ENCODE measurements around the gene PRKCA.

PRKCA gene

GRCh38 chr17:66378296-66378695 is 75.9 kb downstream of the PRKCA start:
- H3K27ac ChIP-seq (ENCODE audit: low read depth, low read length), result no peak overlapping the region

GRCh38 chr17:66379544-66379943 is 77.1 kb downstream of the PRKCA start:
- DNase-seq, result no peak
- Histone ChIP-seq H4K91ac (ENCODE audit: low read depth, low read length) (no peak overlapping the region), H2BK120ac (ENCODE audit: insufficient read depth, low read length, poor library complexity) (no peak overlapping the region), H3K18ac (ENCODE audit: low read length) (no peak overlapping the region), H2AFZ (ENCODE audit: insufficient read depth, low read length, poor library complexity) (no peak overlapping the region), H3K79me2 (ENCODE audit: control insufficient read depth, insufficient read depth, low read length, poor library complexity) (no peaks in the 10 kb centered on the region), H4K8ac (ENCODE audit: low read depth, low read length) (no peak overlapping the region), H3K9me3 (ENCODE audit: insufficient read depth, low read depth, low read length) (no peaks in the 10 kb centered on the region), H4K12ac (ENCODE audit: low read depth, low read length) (no peak overlapping the region), H2AK5ac (ENCODE audit: low read length) (no peak overlapping the region), H3K27ac (ENCODE audit: low read depth, low read length) (no peak overlapping the region), H3K14ac (ENCODE audit: low read length) (no peak overlapping the region), H2BK5ac (ENCODE audit: low read depth, low read length, poor library complexity) (no peak overlapping the region), H3K4ac (ENCODE audit: low read depth, low read length) (no peak overlapping the region), H3K4me1 (ENCODE audit: control insufficient read depth in 1 of 2, insufficient read depth in 2 of 2, low read length in 2 of 2) (no peaks in the 10 kb centered on the region), H3K36me3 (ENCODE audit: control insufficient read depth in 1 of 2, insufficient read depth in 2 of 2, low read length in 2 of 2) (no peaks in the 10 kb centered on the region), H3K79me1 (ENCODE audit: low read length) (no peaks in the 10 kb centered on the region), H3K23ac (ENCODE audit: low read length) (no peak overlapping the region), H3K4me2 (ENCODE audit: low read length) (no peak overlapping the region), H3K4me3 (ENCODE audit: low read depth, low read length) (no peak overlapping the region), H3K27me3 (ENCODE audit: insufficient read depth, low read length) (no peaks in the 10 kb centered on the region), H3K9ac (ENCODE audit: low read length) (no peak overlapping the region), H2BK12ac (ENCODE audit: low read length) (no peak overlapping the region)
- WGBS (ENCODE audit: extremely low coverage, insufficient coverage, insufficient read length), result no CpG with 5 or more reads among the region's 4 CpGs

More at GRCh38 chr17:66378296-66378695, 75.9 kb downstream of the PRKCA start:
- H4K8ac ChIP-seq (ENCODE audit: low read depth, low read length), result no peak overlapping the region
- no peak overlapping the region for H3K4me2 ChIP-seq (ENCODE audit: low read length)
- peaks cover 3 to 4% of the 10 kb centered on the region in 2 experiments for H3K4me1 ChIP-seq (ENCODE audit: control insufficient read depth in 1 of 2, insufficient read depth in 2 of 2, low read length in 2 of 2)
- no peak for DNase-seq
- H2BK12ac ChIP-seq (ENCODE audit: low read length), result no peak overlapping the region
- H2BK5ac ChIP-seq (ENCODE audit: low read depth, low read length, poor library complexity), result no peak overlapping the region
- no peak overlapping the region for H3K4me3 ChIP-seq (ENCODE audit: low read depth, low read length)
- H3K36me3 ChIP-seq (ENCODE audit: control insufficient read depth in 1 of 2, insufficient read depth in 2 of 2, low read length in 2 of 2), result no peaks in the 10 kb centered on the region
- no peak overlapping the region for H2BK120ac ChIP-seq (ENCODE audit: insufficient read depth, low read length, poor library complexity)
- no peak overlapping the region for H2AK5ac ChIP-seq (ENCODE audit: low read length)
- H3K79me1 ChIP-seq (ENCODE audit: low read length), result no peaks in the 10 kb centered on the region
- H3K23ac ChIP-seq (ENCODE audit: low read length), result no peak overlapping the region
- no peaks in the 10 kb centered on the region for H3K27me3 ChIP-seq (ENCODE audit: insufficient read depth, low read length)
- no peak overlapping the region for H3K9ac ChIP-seq (ENCODE audit: low read length)
- H3K9me3 ChIP-seq (ENCODE audit: insufficient read depth, low read depth, low read length), result no peaks in the 10 kb centered on the region
- H3K79me2 ChIP-seq (ENCODE audit: control insufficient read depth, insufficient read depth, low read length, poor library complexity), result no peaks in the 10 kb centered on the region
- H2AFZ ChIP-seq (ENCODE audit: insufficient read depth, low read length, poor library complexity), result no peak overlapping the region
- no peak overlapping the region for H4K12ac ChIP-seq (ENCODE audit: low read depth, low read length)
- H3K18ac ChIP-seq (ENCODE audit: low read length), result no peak overlapping the region
- no CpG with 5 or more reads among the region's 5 CpGs for WGBS (ENCODE audit: extremely low coverage, insufficient coverage, insufficient read length)
- H3K14ac ChIP-seq (ENCODE audit: low read length), result no peak overlapping the region
- H4K91ac ChIP-seq (ENCODE audit: low read depth, low read length), result no peak overlapping the region
- no peak overlapping the region for H3K4ac ChIP-seq (ENCODE audit: low read depth, low read length)

GRCh38 chr17:66379996-66380395 is 77.6 kb downstream of the PRKCA start:
- Histone ChIP-seq H3K79me1 (ENCODE audit: low read length) (no peaks in the 10 kb centered on the region), H3K4me1 (ENCODE audit: control insufficient read depth in 1 of 2, insufficient read depth in 2 of 2, low read length in 2 of 2) (no peaks in the 10 kb centered on the region), H2BK5ac (ENCODE audit: low read depth, low read length, poor library complexity) (no peak overlapping the region), H3K18ac (ENCODE audit: low read length) (no peak overlapping the region), H3K9ac (ENCODE audit: low read length) (no peak overlapping the region), H4K8ac (ENCODE audit: low read depth, low read length) (no peak overlapping the region), H3K23ac (ENCODE audit: low read length) (no peak overlapping the region), H2AFZ (ENCODE audit: insufficient read depth, low read length, poor library complexity) (no peak overlapping the region), H3K79me2 (ENCODE audit: control insufficient read depth, insufficient read depth, low read length, poor library complexity) (no peaks in the 10 kb centered on the region), H3K14ac (ENCODE audit: low read length) (no peak overlapping the region), H3K4me2 (ENCODE audit: low read length) (no peak overlapping the region), H3K27me3 (ENCODE audit: insufficient read depth, low read length) (no peaks in the 10 kb centered on the region), H2BK120ac (ENCODE audit: insufficient read depth, low read length, poor library complexity) (no peak overlapping the region), H3K36me3 (ENCODE audit: control insufficient read depth in 1 of 2, insufficient read depth in 2 of 2, low read length in 2 of 2) (no peaks in the 10 kb centered on the region), H4K12ac (ENCODE audit: low read depth, low read length) (no peak overlapping the region), H4K91ac (ENCODE audit: low read depth, low read length) (no peak overlapping the region), H3K4me3 (ENCODE audit: low read depth, low read length) (no peak overlapping the region), H3K4ac (ENCODE audit: low read depth, low read length) (no peak overlapping the region), H2BK12ac (ENCODE audit: low read length) (no peak overlapping the region), H2AK5ac (ENCODE audit: low read length) (no peak overlapping the region), H3K9me3 (ENCODE audit: insufficient read depth, low read depth, low read length) (no peaks in the 10 kb centered on the region), H3K27ac (ENCODE audit: low read depth, low read length) (no peak overlapping the region)
- no peak for DNase-seq
- no CpG with 5 or more reads among the region's 2 CpGs for WGBS (ENCODE audit: extremely low coverage, insufficient coverage, insufficient read length)

- Histone ChIP-seq H3K9me3 (ENCODE audit: insufficient read depth, low read depth, low read length) (no peaks in the 10 kb centered on the region), H4K12ac (ENCODE audit: low read depth, low read length) (no peak overlapping the region), H3K79me1 (ENCODE audit: low read length) (no peaks in the 10 kb centered on the region), H2AFZ (ENCODE audit: insufficient read depth, low read length, poor library complexity) (no peak overlapping the region), H3K79me2 (ENCODE audit: control insufficient read depth, insufficient read depth, low read length, poor library complexity) (no peaks in the 10 kb centered on the region), H3K36me3 (ENCODE audit: control insufficient read depth in 1 of 2, insufficient read depth in 2 of 2, low read length in 2 of 2) (no peaks in the 10 kb centered on the region), H3K23ac (ENCODE audit: low read length) (no peak overlapping the region), H3K9ac (ENCODE audit: low read length) (no peak overlapping the region), H3K27me3 (ENCODE audit: insufficient read depth, low read length) (no peaks in the 10 kb centered on the region), H3K4ac (ENCODE audit: low read depth, low read length) (no peak overlapping the region), H3K4me1 (ENCODE audit: control insufficient read depth in 1 of 2, insufficient read depth in 2 of 2, low read length in 2 of 2) (no peaks in the 10 kb centered on the region), H3K18ac (ENCODE audit: low read length) (no peak overlapping the region), H2BK12ac (ENCODE audit: low read length) (no peak overlapping the region), H3K27ac (ENCODE audit: low read depth, low read length) (no peak overlapping the region), H3K4me2 (ENCODE audit: low read length) (no peak overlapping the region), H4K8ac (ENCODE audit: low read depth, low read length) (no peak overlapping the region), H2BK120ac (ENCODE audit: insufficient read depth, low read length, poor library complexity) (no peak overlapping the region), H4K91ac (ENCODE audit: low read depth, low read length) (no peak overlapping the region), H2BK5ac (ENCODE audit: low read depth, low read length, poor library complexity) (no peak overlapping the region), H3K4me3 (ENCODE audit: low read depth, low read length) (no peak overlapping the region), H2AK5ac (ENCODE audit: low read length) (no peak overlapping the region), H3K14ac (ENCODE audit: low read length) (no peak overlapping the region)
- DNase-seq, result no peak
- WGBS (ENCODE audit: extremely low coverage, insufficient coverage, insufficient read length), result no CpG with 5 or more reads among the region's 4 CpGs
Observed at GRCh38 chr17:66381701-66382362, 79.4 kb downstream of the PRKCA start.

Data from trophoblast cell (in vitro differentiated cells and primary cell).